Esophagus (tissue), 2 donors: ENCODE data around the gene GREB1L. TPM values are rescaled to one million over a fixed set of nuclear protein-coding genes. Genes with fewer than 3 reads are reported as not detected.

ENCODE experiments used
- H3K27ac ChIP-seq, 2 donors: one replicate each; pipeline ENCODE4 v1.5.1; 2013; ENCODE audit warnings: low read depth in 2 of 2, mild to moderate bottlenecking in 2 of 2, inconsistent platforms in 1 of 2, low read length in 1 of 2, moderate library complexity in 1 of 2
- H3K27me3 ChIP-seq, 2 donors: one replicate each; pipeline ENCODE4 v1.6.1; 2013; ENCODE audit warnings: low read length in 2 of 2, control low read depth in 1 of 2, mild to moderate bottlenecking in 1 of 2; ENCODE audit not compliant: insufficient read depth in 2 of 2, control insufficient read depth in 1 of 2
- H3K36me3 ChIP-seq, 2 donors: one replicate each; pipeline ENCODE4 v1.6.1; 2013; ENCODE audit warnings: low read length in 1 of 2; ENCODE audit not compliant: control insufficient read depth in 2 of 2, insufficient read depth in 2 of 2
- H3K4me1 ChIP-seq, 2 donors: one replicate each; pipeline ENCODE4 v1.6.1; 2013; ENCODE audit warnings: low read length in 1 of 2; ENCODE audit not compliant: control insufficient read depth in 2 of 2, insufficient read depth in 2 of 2
- H3K4me3 ChIP-seq, 2 donors: one replicate each; pipeline ENCODE4 v1.5.1; 2013; ENCODE audit warnings: low read length in 2 of 2, mild to moderate bottlenecking in 2 of 2, low read depth in 1 of 2, moderate library complexity in 1 of 2
- H3K9me3 ChIP-seq, 2 donors: one replicate each; pipeline ENCODE4 v1.6.1; 2013; ENCODE audit warnings: mild to moderate bottlenecking in 2 of 2, low read depth in 1 of 2, low read length in 1 of 2, moderate library complexity in 1 of 2; ENCODE audit not compliant: control insufficient read depth in 2 of 2, insufficient read depth in 1 of 2
- WGBS, 2 donors: extraction: QIAGEN DNeasy Blood & Tissue Kit; methylation state at CpG; one replicate each; pipeline ENCODE4 v1.1.7; 2013; 5-methylcytosine and 5-hydroxymethylcytosine counted together
- polyA plus RNA-seq, 2 donors: library from polyadenylated mRNA; stranded (reverse); fragments of 200-250 nt; gene quantifications; one replicate each; pipeline ENCODE4 v1.2.3, GENCODE V29; 2013
- donor health status: healthy with polysubstance abuse.
- donor health status: Bipolar disorder and iron deficiency.

GREB1L gene
- under 1 TPM; 0.16 to 0.31 TPM for polyA plus RNA-seq

DNA sequence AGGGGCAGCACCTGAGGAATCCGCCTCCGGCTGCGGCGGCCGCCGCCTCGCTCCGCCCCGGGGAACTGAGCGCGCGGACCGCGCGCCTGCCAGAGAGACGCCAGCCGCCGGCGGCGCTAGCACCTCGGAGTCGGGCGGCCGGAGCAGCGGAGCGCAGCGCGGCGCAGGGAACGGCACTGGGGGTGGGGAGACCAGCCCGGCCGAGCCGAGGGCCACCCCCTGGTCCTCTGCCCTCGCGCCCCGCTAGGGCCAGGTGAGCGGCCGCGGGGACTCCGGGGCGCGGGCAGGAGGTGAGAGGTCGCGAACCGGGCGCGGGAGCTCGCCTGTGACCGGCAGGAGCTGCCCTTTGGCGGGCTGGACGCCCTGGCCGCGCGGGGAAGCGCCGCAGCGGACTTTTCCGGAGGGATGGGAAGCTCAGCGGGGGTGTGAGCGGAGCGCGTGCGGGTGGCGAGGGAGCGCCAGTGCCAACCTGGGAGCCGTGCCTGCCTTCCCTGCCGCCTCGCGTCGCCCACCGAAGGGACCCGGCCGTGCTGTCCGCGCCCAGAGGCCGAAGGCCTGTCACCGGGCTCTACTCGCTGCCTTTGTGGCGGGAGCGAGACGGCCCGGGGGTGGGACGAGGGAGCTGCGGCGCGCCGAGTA, at the start of gene GREB1L:
TSS of gene GREB1L (plus strand) at position 92 of the 639 bp plus-strand sequence. CDS start 141,287 bp downstream, outside the sequence.
- H3K4me3 ChIP-seq = peak within 1 kb of the TSS; percentile 47 to 50
- peaks cover 5 to 14% of the 10 kb centered on the region in 2 donors for H3K27me3 ChIP-seq
- no peak within 1 kb of the TSS for H3K27ac ChIP-seq
- no peaks in the 10 kb centered on the region for H3K36me3 ChIP-seq
- no peaks in the 10 kb centered on the region for H3K9me3 ChIP-seq
- peaks cover 0 to 4% of the 10 kb centered on the region in 2 donors for H3K4me1 ChIP-seq
- 1% methylated on average over 57 to 87 of the region's 87 CpGs for WGBS, 2 donors

DNA sequence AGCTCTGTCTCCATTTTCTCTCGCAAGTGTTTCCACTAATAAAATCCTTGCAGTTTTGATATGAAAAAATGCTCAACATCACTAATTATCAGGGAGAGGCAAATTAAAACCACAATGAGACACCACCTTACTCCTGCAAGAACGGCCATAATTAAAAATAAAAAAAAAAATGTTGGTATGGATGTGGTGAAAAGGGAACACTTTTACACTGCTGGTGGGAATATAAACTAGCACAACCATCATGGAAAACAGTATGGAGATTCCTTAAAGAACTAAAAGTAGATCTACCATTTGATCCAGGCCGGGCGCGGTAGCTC, 49.8 kb upstream of the GREB1L start:
- 88 to 90% methylated on average over 5 of the region's 5 CpGs for WGBS, 2 donors
- Histone ChIP-seq H3K4me1 (no peaks in the 10 kb centered on the region), H3K4me3 (no peak overlapping the region), H3K27ac (no peak overlapping the region), H3K9me3 (no peaks in the 10 kb centered on the region), H3K36me3 (no peaks in the 10 kb centered on the region), H3K27me3 (no peaks in the 10 kb centered on the region)

DNA sequence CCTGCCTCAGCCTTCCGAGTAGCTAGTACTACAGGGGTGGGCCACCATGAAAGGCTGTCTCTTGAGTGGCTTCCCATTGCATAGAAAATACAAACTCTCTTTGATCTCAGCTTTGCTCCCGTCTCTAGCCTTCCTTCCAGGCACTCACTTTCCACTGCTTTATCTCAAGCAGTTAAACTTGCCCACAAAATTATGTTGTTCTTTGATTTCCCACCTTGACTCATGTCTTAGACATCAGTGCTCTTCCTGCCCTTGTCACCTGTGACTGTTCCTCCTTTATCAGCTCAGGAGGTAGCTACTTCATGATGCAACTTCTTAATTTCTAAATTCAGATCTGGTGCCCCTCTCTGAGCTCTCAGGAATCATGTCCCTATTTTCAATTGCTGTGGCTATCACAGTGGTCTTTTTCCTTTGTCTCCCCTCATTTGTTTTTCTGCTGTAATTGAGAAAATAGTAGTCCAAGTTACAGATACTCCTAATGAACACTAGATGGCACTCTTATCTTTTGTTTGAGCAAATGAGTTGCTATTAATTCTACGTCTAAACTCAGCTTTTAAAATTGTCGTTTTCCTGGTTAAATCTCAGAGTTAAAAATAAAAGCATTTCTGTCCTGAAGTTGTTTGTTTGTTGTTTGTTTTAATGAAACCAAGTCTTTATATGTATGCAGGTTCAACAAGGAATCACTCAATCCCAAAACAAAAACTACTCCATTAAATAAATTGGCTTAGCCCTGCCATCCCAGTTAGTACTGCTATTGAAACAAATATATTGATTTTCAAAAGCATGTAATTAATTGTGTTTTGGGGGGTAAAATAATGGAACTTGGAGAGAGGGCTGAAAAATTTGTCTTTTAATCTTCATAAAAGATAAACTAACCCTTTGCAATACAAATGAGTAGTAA, 46.9 kb upstream of the GREB1L start:
- Histone ChIP-seq H3K27me3 (no peaks in the 10 kb centered on the region), H3K36me3 (no peaks in the 10 kb centered on the region)
- 11 to 12% methylated on average over 4 of the region's 4 CpGs for WGBS, 2 donors

DNA sequence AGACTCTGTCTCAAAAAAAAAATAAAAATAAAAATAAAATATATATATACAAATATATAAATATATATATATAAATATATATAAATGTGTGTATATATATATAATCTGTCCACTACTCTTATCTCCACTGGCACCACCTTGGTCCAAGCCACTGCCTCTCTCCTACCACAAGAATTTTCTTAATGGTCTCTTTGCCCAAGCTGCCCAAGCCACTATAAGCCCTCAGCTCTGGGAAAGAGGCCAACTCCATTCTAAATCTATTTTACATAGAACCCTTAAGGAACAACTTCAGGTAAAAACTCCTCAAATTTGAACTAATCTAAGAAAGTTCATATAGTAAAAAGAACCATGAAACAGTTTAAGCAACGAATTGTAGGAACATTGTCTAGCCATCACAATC, 45.6 kb upstream of the GREB1L start:
- H3K4me1 ChIP-seq = no peaks in the 10 kb centered on the region
- no peaks in the 10 kb centered on the region for H3K27me3 ChIP-seq
- 61 to 65% methylated on average over 1 of the region's 1 CpG for WGBS, 2 donors
- no peaks in the 10 kb centered on the region for H3K36me3 ChIP-seq
- no peak overlapping the region for H3K27ac ChIP-seq
- no peak overlapping the region for H3K4me3 ChIP-seq
- no peaks in the 10 kb centered on the region for H3K9me3 ChIP-seq

More for the DNA sequence above, 46.9 kb upstream of the GREB1L start:
- Histone ChIP-seq H3K4me1 (no peaks in the 10 kb centered on the region), H3K27ac (no peak overlapping the region), H3K9me3 (no peaks in the 10 kb centered on the region), H3K4me3 (no peak overlapping the region)

DNA sequence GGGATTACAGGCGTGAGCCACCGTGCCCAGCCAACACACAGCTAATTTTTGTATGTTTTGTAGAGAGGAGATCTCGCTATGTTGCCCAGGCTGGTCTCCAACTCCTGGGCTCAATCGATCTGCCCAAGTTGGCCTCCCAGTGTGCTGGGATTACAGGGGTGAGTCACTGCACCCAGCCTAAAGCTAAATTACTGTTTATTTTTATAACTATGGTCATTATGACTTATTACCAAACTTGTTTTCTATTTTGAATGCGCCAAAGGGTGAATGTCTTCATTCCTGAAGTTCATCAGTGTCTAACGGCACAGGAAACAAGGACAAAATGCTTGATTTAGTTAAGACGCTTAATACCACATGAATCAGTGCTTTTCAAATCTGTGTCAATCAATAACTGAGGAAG, 38.9 kb upstream of the GREB1L start:
- WGBS, 2 donors = 81 to 85% methylated on average over 7 of the region's 7 CpGs
- Histone ChIP-seq H3K4me3 (no peak overlapping the region), H3K27me3 (no peaks in the 10 kb centered on the region), H3K36me3 (no peaks in the 10 kb centered on the region), H3K4me1 (no peaks in the 10 kb centered on the region), H3K9me3 (peaks cover 0 to 2% of the 10 kb centered on the region in 2 donors), H3K27ac (no peak overlapping the region)

DNA sequence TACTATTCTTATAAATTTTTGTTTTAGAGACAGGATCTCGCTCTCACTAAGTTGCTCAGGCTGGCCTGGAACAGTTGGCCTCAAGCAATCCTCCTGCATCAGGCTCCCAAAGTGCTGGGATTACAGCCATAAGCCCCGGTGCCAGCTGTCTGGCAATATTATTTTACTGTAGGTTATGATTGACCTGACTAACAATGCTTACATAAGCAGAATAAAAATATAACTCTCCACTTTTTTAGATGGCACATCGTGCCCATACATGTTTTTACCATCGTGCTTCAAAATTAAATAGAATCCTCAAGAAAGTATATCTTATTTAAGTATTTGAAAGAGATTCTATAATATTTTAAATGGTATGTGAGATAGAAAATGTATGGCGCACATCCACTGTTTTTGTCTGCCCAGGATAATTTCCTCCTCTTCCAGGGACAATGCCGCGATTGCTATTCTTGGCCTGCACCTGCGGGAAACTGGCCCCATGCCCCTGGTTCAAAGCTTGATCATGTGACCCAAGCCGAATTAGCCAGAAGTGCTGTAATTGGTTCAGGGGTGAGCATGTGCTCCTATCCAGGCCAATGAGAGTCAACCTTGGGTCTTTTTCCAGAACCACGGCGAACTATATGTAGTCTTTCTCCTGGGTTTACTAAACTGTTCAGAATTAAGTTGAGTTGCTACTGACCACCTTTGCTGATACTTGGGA, 38.3 kb upstream of the GREB1L start:
- Histone ChIP-seq H3K9me3 (peaks cover 0 to 2% of the 10 kb centered on the region in 2 donors), H3K27ac (no peak overlapping the region), H3K4me3 (no peak overlapping the region), H3K27me3 (no peaks in the 10 kb centered on the region), H3K4me1 (no peaks in the 10 kb centered on the region), H3K36me3 (no peaks in the 10 kb centered on the region)
- 84 to 86% methylated on average over 11 of the region's 11 CpGs for WGBS, 2 donors

DNA sequence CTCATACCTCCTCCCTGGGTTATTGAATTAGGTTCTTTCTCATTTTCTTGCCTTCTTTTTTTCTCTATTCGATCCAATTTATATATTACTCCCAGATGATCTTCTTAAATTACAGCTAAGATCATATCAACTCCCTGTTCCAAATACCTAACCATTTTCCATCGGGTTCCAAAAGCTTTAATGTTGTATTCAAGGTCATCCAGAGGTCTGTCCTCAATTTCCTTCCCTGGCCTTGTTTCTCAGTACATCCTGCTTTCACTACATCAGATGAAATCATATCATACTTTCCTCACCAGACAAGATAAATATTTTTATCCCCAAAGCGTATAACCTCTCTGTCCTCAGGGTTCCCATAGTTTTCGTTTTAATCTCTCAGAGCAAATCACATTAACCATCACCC, 36.3 kb upstream of the GREB1L start:
- H3K27me3 ChIP-seq = no peaks in the 10 kb centered on the region
- H3K4me1 ChIP-seq = no peaks in the 10 kb centered on the region
- H3K36me3 ChIP-seq = no peaks in the 10 kb centered on the region
- H3K27ac ChIP-seq = no peak overlapping the region
- H3K4me3 ChIP-seq = no peak overlapping the region
- 71 to 77% methylated on average over 4 of the region's 4 CpGs for WGBS, 2 donors
- H3K9me3 ChIP-seq = peaks cover 0 to 2% of the 10 kb centered on the region in 2 donors

DNA sequence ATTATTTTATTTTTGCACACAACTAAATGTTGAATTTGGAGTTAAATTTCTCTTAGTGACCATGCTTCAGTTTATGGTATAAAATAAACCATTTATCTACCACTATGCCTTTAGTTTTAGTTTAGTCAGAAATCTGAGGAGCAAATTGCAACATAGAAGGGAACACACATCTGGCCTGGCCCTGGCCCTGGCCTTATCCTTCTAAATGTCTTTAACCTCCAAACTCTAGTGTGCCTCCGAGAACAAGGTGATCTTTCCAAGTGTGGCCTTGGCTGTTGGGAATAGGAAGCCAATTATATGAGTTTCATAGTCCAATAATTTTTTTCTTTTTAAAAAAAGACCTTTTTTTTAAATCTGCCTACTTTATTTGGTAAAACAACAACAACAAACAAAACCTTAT, 31.8 kb upstream of the GREB1L start:
- H3K4me1 ChIP-seq = no peaks in the 10 kb centered on the region
- WGBS, 2 donors = 93 to 95% methylated on average over 1 of the region's 1 CpG

DNA sequence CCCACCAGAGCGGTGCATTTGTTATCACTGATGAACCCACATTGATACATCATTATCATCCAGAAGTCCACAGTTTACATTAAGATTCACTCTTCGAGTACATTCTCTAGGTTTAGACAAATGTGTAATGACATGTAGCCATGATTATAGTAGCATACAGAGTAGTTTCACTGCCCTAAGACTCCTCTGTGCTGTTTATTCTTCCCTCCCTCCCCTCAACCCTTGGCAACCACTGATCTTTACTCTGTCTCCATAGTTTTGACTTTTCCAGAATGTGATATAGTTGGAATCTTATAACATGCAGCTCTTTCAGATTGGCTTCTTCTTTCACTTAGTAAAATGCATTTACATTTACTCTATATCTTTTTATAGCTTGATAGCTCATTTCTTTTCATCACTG, 31.2 kb upstream of the GREB1L start:
- 65 to 77% methylated on average over 2 of the region's 2 CpGs for WGBS, 2 donors

More for the DNA sequence above, 31.8 kb upstream of the GREB1L start:
- no peak overlapping the region for H3K27ac ChIP-seq
- no peaks in the 10 kb centered on the region for H3K9me3 ChIP-seq
- peaks cover 0 to 2% of the 10 kb centered on the region in 2 donors for H3K27me3 ChIP-seq
- H3K4me3 ChIP-seq = no peak overlapping the region
- no peaks in the 10 kb centered on the region for H3K36me3 ChIP-seq

More for the DNA sequence above, 31.2 kb upstream of the GREB1L start:
- no peaks in the 10 kb centered on the region for H3K9me3 ChIP-seq
- no peaks in the 10 kb centered on the region for H3K36me3 ChIP-seq
- no peaks in the 10 kb centered on the region for H3K4me1 ChIP-seq
- H3K27me3 ChIP-seq = peaks cover 0 to 2% of the 10 kb centered on the region in 2 donors
- no peak overlapping the region for H3K4me3 ChIP-seq
- H3K27ac ChIP-seq = no peak overlapping the region
